ENCODE data around the gene OR13C3.

DNA sequence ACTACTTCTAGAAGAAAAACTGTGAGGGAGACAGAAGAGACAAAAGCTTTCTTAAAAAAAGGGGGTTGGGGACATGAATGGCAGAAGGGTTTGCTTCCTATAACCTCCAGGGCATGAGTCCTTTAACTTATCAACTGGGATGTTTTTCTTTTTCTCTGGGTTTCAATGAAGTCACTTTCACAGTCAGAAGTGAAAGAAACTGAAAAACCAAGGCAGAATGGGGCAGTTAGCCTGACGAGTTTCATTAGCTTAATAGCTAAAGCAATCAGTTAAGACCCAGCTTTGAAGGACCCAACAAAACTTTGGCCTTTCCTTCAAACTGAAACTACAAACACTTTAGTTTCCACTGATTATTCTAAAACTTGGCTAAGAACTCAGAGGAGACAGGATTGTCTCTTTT lies 27.7 kb upstream of the OR13C3 start:
- no peak for TF ChIP-seq TAF1 (IDR thresholded peaks at IDR 0.05; ENCODE audit: low read depth)
- no peak for TF ChIP-seq POLR2AphosphoS5 (IDR thresholded peaks at IDR 0.05)
- TF ChIP-seq, protein P1, sequence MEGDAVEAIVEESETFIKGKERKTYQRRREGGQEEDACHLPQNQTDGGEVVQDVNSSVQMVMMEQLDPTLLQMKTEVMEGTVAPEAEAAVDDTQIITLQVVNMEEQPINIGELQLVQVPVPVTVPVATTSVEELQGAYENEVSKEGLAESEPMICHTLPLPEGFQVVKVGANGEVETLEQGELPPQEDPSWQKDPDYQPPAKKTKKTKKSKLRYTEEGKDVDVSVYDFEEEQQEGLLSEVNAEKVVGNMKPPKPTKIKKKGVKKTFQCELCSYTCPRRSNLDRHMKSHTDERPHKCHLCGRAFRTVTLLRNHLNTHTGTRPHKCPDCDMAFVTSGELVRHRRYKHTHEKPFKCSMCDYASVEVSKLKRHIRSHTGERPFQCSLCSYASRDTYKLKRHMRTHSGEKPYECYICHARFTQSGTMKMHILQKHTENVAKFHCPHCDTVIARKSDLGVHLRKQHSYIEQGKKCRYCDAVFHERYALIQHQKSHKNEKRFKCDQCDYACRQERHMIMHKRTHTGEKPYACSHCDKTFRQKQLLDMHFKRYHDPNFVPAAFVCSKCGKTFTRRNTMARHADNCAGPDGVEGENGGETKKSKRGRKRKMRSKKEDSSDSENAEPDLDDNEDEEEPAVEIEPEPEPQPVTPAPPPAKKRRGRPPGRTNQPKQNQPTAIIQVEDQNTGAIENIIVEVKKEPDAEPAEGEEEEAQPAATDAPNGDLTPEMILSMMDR (IDR thresholded peaks at IDR 0.05; ENCODE audit: poor library complexity, severe bottlenecking), result no peak
- no peak for TF ChIP-seq EP300 (conservative IDR thresholded peaks at IDR 0.05; ENCODE audit: poor library complexity, severe bottlenecking)
